ENCODE data around the gene NGEF. TPM values are rescaled to one million over a fixed set of nuclear protein-coding genes. Genes with fewer than 3 reads are reported as not detected.

The NGEF gene
- total RNA-seq, 1 experiment from 2014 or later = 0.34 TPM

DNA sequence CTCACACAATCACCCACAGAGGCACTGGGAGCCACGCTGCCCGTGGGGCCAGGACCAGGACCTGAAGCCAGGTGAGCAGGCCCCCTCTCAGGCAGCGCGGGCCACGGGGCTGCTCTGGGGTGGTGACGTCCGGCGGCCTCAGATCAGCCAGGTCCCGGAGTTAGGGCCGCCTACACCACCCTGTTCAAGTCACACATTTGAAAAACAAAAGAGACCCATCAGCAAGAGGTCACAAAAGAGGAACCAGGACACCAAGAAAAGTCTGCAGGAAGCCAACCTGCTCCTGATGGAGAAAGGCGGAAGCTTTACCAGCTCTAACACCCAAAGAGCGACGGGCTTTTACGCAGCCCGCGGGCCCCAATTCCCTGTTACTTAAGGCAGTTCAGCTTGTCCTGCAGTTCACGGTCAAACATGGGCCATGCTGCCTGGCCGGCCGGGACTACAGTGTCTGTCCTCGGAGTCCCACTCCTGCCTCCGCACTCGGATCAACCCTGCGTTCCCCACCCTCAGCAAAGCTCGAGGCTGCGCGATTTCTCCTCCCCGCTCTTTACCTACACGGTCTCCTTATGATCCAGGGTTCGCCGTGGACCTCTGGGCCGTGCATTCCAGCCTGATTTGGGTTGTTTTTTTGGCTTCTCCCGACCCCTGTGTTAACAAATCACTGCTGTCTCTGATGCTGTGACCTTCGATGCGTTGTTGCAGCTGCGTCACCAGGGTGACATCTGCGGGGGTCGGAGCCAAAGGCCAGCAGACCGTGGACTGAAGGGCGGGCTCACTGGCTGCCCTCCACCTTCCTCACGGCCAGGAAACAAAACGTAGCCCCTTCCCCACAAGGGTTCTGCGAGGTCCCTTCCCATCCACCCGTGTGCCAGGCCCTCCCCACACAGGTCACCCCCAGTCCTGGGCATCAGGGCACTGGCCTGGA, 112.0 kb downstream of the NGEF start:
- no peak for DNase-seq (ENCODE audit: low read depth)

DNA sequence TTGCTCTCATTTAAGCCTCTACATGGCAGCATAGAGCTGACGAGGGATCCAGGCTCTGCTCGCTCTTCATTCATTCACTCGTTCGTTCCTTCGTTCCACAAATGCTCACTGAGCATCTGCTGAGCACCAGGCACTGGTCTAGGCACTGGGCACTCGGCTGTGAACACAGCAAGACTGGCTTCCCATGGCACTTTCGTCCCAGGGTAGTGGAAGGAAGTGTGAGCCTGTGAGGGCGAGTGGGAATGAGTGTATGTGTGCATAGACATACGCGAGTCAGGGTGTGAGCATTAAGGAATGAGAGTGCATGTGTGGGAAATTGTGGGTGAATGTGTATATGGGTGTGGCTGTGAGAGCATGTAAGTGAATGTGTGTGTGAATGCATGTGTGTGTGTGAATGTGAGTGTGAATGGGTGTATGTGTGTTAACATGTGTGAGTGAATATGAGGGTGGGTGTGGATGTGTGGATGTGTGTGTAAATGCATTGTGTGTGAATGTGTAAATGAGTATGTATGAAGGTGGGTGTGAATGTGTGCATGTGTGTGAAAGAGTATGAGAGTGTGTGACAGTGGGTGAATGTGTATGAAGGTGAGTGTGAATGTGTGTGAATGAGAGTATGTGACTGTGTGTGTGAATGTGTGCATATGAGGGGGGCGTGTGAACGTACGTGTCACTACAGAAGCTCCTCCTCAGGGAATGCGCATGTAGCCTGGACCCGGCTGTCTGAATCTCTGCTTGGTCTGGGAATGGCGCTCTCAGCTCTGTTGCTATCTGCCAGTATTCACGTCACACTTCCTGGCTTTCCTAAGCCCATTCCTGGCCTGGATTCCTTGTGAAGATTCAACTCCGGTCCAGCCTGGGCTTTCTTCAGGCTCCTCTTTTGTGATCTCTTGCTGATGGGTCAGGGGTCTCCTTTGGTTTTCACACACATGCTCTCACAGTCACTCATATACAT, 114.2 kb downstream of the NGEF start:
- peak; percentile 19 for DNase-seq (ENCODE audit: low read depth)

DNA sequence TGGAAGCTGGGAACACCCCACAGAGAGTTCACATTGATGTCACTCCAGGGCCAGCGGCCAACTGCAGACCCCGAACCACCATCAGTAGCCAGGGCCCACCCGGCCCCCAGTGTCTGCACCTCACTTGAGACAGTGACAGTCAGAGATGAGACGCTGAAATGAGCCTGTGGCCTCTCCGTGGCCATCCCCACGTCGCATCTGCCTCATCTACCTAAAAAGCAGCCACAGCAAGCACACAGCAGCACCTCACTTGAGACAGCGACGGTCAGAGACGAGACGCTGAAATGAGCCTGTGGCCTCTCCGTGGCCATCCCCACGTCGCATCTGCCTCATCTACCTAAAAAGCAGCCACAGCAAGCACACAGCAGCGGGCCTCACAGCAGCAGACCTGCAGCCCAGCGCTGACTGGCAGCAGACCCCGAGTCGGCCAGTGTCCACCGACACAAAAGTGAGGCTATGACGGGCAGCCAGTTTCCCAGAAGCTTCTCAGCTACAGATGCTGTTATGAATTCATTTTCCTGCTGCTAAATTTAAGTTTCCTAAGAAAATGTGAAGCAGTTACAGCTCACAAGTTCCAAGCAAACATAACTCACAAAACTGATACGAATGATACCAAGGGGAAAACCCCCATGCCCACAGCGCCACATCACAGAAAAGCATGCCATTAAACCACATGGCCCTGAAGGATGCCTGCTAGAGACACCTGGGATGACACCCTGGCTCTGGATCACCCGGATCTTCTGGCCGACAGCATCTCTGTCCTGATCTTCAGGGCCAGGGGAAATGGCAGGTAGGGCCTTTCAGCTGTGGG, 115.3 kb downstream of the NGEF start:
- DNase-seq (ENCODE audit: low read depth) = no peak

DNA sequence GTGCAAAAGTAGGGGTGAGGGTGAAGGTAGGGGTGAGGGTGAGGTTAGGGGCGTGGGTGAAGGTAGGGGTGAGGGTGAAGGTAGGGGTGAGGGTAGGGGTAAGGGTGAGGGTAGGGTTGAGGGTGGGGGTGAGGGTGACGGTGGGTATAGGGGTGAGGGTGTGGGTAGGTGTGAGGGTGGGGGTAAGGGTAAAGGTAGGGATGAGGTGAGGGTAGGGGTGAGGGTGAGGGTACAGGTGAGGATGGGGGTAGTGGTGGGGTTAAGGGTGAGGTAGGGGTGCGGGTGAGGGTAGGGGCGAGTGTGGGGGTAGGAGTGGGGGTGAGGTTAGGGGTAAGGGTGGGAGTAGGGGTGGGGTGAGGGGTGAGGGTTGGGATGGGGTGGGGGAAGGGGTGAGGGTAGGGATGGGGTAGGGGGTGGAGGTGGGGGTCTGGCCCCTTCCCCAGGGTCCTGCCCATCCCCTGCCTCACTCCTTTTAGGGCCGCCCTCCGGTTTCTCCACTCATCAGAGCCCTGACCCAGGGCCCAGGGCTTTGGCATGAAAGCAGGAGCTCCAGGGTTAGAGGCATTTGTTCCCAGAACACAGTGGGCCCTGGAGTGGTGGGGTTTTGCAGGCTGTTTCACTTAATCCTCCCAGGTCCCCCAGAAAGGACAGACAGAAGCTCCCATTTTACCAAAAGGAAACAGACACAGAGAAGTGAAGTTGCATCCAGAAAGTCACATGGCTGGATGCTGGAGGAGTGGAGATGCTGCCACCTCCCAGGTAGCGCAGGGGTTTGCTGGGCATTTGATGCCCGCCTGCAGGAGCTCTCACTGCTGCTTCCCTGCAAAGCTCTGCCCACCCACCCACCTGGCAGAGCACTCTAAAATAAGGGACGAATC, 116.1 kb downstream of the NGEF start:
- DNase-seq (ENCODE audit: low read depth) = no peak

DNA sequence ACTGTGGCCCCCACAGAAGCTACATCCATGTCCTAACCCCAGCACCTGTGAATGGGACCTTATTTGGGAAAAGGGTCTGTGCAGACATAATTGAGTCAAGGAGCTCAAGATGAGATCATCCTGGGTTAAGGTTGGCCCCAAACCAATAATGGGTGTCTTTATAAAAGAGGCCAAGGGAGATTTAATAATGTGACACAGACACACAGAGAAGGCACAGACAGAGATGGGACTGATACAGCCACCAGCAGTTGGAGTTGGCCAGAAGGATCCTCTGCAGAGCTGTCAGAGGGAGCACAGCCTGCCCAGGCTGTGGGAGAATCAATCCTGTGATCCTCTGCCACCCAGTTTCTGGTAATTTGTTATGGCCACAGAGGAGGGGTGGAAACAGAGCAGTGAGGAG, 116.9 kb downstream of the NGEF start:
- no peak for DNase-seq (ENCODE audit: low read depth)

DNA sequence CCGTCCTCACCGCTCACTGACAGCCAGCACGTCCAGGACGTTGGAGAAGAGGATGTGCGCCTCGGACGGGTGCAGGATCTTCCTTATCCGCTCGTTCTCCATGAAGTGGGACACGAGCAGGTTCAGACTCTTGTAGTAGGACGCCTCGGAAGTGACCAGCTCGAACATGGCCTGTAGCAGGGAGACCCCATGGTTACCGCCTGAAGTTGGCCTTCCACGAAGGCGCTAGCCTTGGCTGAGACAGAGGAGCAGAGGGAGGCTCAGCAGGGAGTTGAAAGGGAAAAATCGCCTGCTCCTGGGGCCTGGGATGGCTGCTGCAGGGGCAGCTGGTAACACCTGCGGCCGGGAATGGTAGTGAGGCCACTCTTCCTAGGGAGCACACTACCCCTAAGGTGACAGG, 118.3 kb downstream of the NGEF start:
- DNase-seq (ENCODE audit: low read depth) = no peak

DNA sequence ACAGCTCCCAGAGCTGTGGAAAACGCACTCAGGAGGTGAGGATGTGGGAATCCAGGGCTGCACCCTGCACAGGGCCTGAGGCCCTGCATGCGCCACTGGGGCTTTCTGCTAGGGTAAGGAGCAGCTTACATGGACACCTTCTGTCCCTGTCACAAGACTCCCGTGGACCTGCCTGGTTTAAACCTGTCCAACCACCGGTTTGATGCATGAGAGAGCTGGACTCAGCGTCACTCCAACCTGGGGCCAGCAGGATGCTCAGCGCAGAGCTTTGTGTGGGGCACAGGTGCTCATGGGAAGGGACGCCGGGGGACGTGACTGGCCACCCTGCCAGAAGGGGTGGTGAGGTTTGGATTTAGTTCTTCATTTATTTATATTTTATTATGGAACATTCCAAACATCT, 118.8 kb downstream of the NGEF start:
- DNase-seq (ENCODE audit: low read depth) = no peak

DNA sequence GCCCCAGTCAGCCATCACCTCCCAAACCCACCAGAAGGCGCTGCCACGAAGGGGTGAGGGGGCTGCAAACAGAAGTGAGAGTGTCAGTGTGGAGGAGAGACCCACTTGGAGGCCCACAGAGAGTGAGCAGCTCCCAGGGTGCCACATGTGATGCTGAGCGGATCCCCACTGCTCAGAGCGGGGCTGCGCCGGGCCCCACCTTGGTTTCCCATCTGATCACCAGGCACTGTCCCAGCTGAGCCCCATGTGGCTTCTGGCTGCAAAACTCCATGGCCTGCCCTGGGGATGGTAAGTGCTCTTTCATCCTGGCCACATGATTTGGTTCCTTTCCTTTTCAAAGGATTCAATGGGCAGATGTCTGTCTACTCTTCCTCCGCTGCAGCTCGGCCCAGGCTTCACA, 119.2 kb downstream of the NGEF start:
- DNase-seq (ENCODE audit: low read depth) = no peak

DNA sequence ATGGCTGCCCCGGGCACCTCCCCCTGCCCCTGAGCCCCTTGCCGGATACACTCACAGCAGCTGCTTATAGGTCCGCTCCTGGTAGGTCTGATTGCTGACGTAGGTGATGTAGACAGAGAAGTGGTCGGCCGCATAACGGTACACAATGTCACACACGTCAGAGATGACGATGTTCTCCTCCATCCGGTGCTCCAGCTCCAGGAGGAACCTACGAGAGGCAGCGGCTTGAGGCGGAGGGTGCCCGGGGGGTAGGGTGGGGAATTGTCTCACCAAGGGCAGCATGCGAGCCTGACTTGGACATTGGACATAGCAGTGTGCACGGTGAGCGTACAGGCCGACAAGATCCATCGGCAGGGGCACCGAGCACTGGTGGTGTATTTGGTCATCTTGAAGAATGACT, 120.2 kb downstream of the NGEF start:
- no peak for DNase-seq (ENCODE audit: low read depth)

DNA sequence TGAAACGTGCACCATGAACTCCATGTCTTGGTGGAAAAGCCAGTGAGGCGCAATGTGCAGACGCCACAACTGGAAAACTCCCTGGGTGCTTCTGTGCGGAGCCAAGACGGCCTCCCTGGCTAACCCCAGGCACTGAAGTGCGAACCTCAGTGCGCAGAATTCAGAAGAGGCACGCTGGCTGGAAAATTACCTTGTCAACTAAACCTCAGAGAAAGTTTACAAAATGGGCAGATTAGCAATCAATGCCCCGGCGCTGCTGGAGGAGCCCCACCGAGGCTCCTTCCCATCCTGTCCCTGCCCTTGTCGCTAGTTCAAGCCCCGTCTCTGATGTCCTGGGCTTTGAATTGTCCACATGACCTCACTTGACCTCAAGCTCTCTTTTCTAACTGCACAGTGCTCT, 120.8 kb downstream of the NGEF start:
- no peak for DNase-seq (ENCODE audit: low read depth)

DNA sequence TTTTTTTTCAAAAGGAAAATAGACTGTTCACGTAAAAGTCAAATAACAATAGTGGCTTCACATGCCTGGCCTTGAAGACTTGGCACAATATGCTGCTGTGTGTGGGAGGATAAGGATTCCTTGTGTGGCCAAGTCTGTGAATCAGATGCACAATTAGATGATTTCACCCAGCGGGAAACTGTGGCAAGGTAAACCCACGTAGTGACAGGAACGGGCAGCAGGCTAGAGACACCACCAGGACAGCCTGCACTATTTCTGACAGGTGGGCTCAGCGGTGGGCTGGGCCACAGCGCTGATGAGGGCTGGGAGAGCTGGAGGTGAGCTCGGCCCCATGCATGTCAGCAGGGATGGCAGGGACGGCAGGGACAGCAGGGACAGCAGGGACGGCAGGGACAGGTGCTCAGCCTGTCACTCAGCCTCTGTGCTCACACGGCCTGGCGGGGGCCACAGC, 121.4 kb downstream of the NGEF start:
- peak; percentile 9 for DNase-seq (ENCODE audit: low read depth)

DNA sequence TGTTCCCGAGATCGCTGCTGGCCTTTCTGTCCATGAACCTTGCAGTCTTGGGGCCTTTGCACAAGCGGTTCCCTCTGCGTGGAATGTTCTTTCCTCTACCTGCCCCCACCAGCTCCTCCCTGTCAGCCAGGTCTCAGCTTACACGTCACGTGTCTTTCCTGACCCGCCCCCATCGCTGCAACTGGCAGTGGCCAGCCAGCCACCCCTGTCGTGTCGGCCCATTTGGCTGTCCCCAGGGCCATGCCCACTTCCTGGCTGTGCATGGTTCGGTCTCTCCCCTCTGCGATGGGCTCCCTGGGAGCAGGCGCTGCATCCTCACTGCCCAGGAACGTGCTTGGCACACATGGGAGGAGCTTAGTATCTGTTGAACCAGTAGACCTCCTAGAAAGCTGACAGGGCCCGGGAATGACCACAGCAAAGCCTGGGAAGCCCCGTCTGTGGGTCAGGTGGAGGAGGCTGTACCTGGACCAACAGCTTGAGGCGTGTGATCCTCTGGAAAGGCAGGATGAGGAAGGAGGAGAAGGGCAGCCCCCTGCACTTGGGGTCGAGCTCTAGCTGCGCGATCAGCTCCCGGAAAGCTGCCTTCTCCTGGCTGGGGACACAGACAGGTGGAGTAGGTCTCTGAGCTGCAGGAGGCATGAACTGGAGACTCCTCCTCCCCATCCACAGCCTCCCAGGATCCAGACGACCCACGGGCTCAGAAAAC, 122.0 kb downstream of the NGEF start:
- DNase-seq (ENCODE audit: low read depth) = peak; percentile 22

DNA sequence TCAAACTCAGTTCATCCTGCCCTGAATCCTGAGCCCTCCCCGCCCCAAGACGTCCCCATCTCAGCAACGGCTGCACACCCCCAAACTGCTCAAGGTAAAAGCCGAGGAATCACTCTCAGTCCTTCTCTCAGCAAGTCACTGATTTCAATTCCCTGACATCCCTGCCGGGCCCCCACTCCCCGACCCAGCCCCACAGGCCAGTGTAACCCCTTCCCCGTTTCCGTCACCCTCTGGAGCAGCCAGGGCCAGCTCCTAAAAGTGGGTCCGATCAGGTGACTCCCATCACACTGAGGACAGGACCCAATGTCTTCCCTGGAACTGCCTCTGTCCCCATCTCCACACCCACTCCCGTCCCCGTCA, 122.5 kb downstream of the NGEF start:
- DNase-seq (ENCODE audit: low read depth) = no peak

DNA sequence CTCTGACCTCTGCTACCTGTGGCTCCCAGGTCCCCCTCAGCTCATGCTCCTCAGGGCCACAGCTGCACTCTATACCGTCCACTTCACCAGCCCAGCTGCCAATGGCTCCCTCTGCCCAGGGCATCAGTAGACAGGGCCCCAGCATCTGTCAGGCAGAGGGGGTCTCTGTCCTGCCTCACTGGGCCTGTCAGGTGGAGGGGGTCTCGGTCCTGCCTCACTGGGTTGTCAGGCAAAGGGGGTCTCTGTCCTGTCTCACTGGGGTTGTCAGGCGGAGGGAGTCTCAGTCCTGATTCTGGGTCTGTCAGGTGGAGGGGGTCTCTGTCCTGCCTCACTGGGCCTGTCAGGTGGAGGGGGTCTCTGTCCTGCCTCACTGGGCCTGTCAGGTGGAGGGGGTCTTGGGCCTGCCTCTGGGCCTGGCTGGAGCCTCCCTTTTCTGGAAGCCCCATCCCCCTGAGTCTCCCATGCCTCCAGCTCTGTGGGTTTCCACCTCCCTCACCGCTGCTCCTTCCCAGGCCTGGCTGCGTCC, 123.1 kb downstream of the NGEF start:
- no peak for DNase-seq (ENCODE audit: low read depth)

DNA sequence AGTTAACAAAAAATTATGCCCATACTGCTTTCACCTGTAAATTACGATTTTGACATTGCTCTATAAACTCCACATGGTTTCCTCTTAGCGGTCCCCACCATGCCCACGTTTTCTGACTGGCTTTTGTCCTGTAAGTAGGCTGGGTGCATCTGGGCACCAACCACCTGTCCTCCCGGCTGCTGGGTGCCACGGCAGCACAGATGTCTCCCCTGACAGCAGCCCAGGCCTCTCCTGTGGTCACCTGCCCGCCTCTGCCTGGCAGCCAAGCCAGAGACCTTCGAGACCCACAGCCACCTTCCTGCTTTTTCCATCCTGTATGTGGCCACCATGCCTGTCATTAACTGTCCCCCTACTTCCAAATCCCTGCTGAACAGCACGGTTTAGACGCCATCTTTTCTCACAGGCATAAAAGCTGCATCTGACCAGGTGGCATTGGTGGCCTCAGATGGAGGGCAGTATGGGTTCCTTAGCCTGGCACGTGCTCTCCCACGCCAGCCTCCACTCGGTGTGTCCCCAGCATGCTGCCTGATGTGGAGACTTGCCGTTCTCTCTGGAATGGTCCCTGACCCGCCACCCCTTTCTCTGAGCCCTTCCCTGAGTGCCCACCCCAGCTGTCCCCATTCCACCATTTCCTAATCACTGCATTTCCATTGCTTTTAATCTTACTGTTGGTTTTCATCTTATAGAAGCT, 124.1 kb downstream of the NGEF start:
- DNase-seq (ENCODE audit: low read depth) = no peak

DNA sequence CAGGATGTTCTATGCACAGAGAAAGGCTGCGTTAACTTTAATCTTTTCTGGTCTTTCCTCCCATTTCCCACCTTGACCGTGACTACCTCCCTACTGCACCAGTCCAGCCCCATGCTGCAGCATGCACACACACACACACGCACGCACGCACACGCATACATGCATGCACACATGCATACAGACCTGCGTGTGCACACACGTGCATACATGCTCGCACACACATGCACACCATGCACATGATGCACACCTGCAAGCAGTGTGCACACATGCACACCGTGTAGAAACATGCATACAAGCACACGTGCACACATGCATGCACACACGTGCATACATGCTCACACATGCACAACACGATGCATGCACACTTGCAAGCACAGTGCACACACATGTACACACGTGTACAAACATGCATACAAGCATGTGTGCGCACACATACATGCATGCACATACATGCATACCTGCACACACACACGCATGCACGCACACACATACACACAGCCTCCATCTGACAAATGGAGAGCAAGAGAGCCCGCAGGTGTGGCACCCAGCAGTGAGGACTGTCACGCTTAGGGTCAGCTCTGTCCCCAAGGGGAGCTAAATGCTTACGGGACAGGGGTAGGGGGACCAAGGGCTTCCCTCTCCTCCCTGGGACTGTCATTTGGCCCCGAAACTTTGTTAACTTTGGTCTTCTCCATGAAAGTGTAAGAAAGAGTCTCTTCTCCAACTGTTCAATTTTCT, 124.8 kb downstream of the NGEF start:
- no peak for DNase-seq (ENCODE audit: low read depth)

DNA sequence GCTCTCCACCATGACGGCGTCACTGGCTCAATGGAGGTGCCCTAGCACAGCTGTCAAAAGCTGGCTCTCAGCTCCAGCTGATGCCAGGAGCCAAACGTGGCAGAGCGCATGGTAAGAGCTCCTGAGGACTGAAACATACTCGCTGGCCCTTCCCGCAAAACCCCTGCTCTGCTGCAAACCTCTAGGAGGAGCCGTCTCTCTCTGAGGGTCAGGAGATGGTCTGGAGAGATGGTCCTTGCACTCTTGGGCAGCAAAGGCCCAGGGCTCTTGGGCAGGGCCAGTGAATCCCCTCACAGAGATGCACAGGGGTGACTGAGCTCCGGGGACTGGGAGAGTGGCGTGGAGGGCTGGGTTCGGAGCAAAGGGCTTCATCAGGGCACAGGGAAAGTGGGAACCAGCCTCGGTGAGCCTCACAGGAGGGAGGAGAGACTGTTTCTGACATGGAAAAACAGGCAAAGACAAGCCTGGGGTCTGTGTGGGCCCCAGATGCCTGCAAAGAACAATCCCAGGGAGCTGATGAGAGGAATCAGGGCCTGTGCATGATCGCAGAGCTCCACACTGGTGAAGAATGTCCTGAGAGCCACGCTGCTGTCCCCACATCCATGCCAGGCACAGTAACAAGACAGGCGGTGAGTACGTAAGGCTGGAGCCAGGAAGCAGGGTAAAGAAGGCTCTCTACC, 125.7 kb downstream of the NGEF start:
- DNase-seq (ENCODE audit: low read depth) = no peak

DNA sequence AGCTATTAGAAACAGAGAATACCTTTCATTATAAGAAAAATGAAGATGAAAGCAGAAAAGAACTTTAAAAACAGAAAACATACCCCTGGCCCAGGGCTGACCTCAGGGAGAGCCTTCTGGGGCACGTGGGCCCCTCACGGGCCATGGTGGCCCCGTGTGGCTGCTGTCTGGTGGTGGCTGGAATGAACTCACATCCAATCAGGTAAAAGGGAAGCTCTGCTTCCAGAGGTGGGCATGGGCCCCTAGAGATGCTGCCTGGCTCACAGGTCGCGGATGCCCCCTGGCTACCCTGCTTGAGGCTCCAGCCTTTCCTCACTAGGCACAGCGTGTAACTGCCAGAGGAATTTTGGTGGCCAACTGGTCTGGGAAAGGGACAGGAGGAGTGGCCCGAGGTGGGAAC, 126.4 kb downstream of the NGEF start:
- no peak for DNase-seq (ENCODE audit: low read depth)
